Calu3 (cell line): ENCODE data around the gene PKM. TPM values are rescaled to one million over a fixed set of nuclear protein-coding genes. Genes with fewer than 3 reads are reported as not detected.
A peak's percentile ranks its signal among the peaks of the same experiment; 100 is the strongest.

Source experiments
- BruUV-seq: library from RNA; stranded (reverse); fragments of 400-500 nt; replicated peaks from 2 replicates; lab custom pipeline; 2021; lab: Mats Ljungman, UMichigan
- CTCF ChIA-PET: fragments of 300-600 bp; sonication (Branson Sonifier 250); formaldehyde crosslinking; loops from one replicate; lab custom pipeline; 2022; ENCODE audit warnings: antibody characterized with exemption; lab: Charles Lee
- DNase-seq: peaks from one replicate; pipeline ENCODE4 v3.0.0; 2022
- H3K27ac Mint-ChIP-seq: one replicate; pipeline ENCODE4 v1.8.0; 2022; ENCODE audit warnings: mixed read lengths; ENCODE audit not compliant: unreplicated experiment
- H3K27me3 Mint-ChIP-seq: one replicate; pipeline ENCODE4 v1.8.0; 2022; ENCODE audit warnings: mixed read lengths; ENCODE audit not compliant: unreplicated experiment
- H3K36me3 Mint-ChIP-seq: one replicate; pipeline ENCODE4 v1.8.0; 2022; ENCODE audit warnings: mild to moderate bottlenecking, moderate library complexity, mixed read lengths; ENCODE audit not compliant: insufficient read depth, unreplicated experiment
- H3K4me1 Mint-ChIP-seq: one replicate; pipeline ENCODE4 v1.8.0; 2022; ENCODE audit warnings: mild to moderate bottlenecking, low read depth, mixed read lengths; ENCODE audit not compliant: unreplicated experiment
- H3K4me3 Mint-ChIP-seq: one replicate; pipeline ENCODE4 v1.8.0; 2022; ENCODE audit warnings: mild to moderate bottlenecking, low read depth, moderate library complexity, mixed read lengths; ENCODE audit not compliant: unreplicated experiment
- H3K9me3 Mint-ChIP-seq: one replicate; pipeline ENCODE4 v1.8.0; 2022; ENCODE audit warnings: low read depth, mixed read lengths; ENCODE audit not compliant: unreplicated experiment
- CTCF ChIP-seq: fragments of 200-600 bp; IDR thresholded peaks from one replicate; pipeline ENCODE4 v1.8.0; 2022; ENCODE audit warnings: antibody characterized with exemption; ENCODE audit not compliant: unreplicated experiment
- intact Hi-C: fragments of 100-400 bp; cut with micrococcal nuclease; formaldehyde crosslinking; loops from one replicate; pipeline ENCODE4 v1.10.0; 2022; ENCODE audit not compliant: unreplicated experiment
- total RNA-seq: library from RNA; stranded (reverse); gene quantifications from 2 replicates; pipeline ENCODE4 v1.2.3, GENCODE V29; 2022

PKM gene
- total RNA-seq, 1 experiment from 2014 or later = 1,922 TPM

DNA sequence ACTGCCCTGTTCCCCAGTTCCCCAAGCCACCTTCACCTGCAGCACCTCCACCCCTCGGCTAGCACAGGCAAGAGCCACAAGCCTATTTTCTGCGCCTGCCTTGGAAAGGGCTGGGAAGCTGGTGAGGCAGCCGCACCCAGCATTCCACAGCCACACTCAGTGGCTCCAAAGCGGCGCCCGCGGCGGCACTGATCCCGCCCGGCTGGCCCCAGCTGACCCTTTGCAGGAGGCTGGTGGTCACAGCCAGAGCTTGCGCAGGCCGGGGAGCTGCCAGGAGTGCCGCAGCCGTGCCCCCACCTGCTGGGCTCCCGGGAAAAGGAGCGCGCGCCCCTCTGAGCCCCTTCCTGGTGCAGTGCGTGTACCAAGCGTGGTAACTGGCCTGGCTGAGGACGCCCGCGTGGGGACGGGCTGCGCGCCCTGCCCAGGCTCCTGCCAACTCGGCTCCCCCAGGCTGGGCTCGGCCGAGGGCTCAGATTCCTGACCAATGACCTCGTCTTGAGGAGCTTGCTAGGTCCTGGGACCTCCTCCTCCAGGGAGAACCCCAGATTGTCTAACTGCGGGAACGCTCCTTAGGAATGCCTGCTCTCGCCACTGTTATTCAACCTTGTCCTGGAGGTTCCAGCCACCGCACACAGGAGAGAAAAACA, 46.7 kb downstream of the PKM start:
- Mint-ChIP-seq H3K4me3 (peak overlapping the region; percentile 64), H3K9me3 (no peaks in the 10 kb centered on the region), H3K36me3 (no peaks in the 10 kb centered on the region), H3K27ac (no peak overlapping the region), H3K27me3 (no peaks in the 10 kb centered on the region), H3K4me1 (no peaks in the 10 kb centered on the region)
- no peak for TF ChIP-seq CTCF
- BruUV-seq = no TSS peak
- peak; percentile 71 for DNase-seq
- intact Hi-C loops = no loop called here
- CTCF ChIA-PET = no interaction called here

GRCh38 chr15:72183781-72184164, 47.2 kb downstream of the PKM start:
- Mint-ChIP-seq H3K9me3 (no peaks in the 10 kb centered on the region), H3K27ac (no peak overlapping the region), H3K4me3 (peak overlapping the region; percentile 64), H3K4me1 (no peaks in the 10 kb centered on the region), H3K36me3 (no peaks in the 10 kb centered on the region), H3K27me3 (no peaks in the 10 kb centered on the region)
- BruUV-seq = no TSS peak
- no peak for DNase-seq
- no peak for TF ChIP-seq CTCF
- CTCF ChIA-PET = interaction anchor here (0.7 kb wide), 1 partner anchor 37 kb away, joined by 3 read pairs; no protein-coding TSS in a partner anchor
- intact Hi-C loops = no loop called here

- DNase-seq = no peak
- Mint-ChIP-seq H3K4me3 (no peak overlapping the region), H3K9me3 (no peaks in the 10 kb centered on the region), H3K36me3 (no peaks in the 10 kb centered on the region), H3K27me3 (no peaks in the 10 kb centered on the region), H3K27ac (no peak overlapping the region), H3K4me1 (no peaks in the 10 kb centered on the region)
- CTCF ChIA-PET = no interaction called here
- BruUV-seq = no TSS peak
- intact Hi-C loops = no loop called here
- TF ChIP-seq CTCF = no peak
Measured at GRCh38 chr15:72182673-72183072, 48.3 kb downstream of the PKM start.

- Mint-ChIP-seq H3K9me3 (no peaks in the 10 kb centered on the region), H3K4me1 (no peaks in the 10 kb centered on the region), H3K36me3 (no peaks in the 10 kb centered on the region), H3K27ac (no peak overlapping the region), H3K27me3 (no peaks in the 10 kb centered on the region), H3K4me3 (no peak overlapping the region)
- no TSS peak for BruUV-seq
- CTCF ChIA-PET = interaction anchor here (0.6 kb wide), 1 partner anchor 724 kb away, joined by 4 read pairs; no protein-coding TSS in a partner anchor
- intact Hi-C loops = no loop called here
- TF ChIP-seq CTCF = no peak
- no peak for DNase-seq
Measured at GRCh38 chr15:72182244-72182643, 48.7 kb downstream of the PKM start.
